Heart left ventricle (tissue), 13 donors: Measurements from ENCODE around the gene ZNF76.

ENCODE experiments used
- CTCF ChIP-seq, 12 donors: fragments of 200-600 bp; sonication (generic) in 4 of 12; IDR thresholded peaks; one replicate each; pipeline versions ENCODE4 v1.5.0 to v1.8.0; 2018 to 2022; ENCODE audit warnings: antibody characterized with exemption in 12 of 12, mild to moderate bottlenecking in 5 of 12
- POLR2A ChIP-seq, 2 donors: fragments of 450-650 bp; IDR thresholded peaks; one replicate each; pipeline ENCODE4 v1.6.1; 2017; ENCODE audit warnings: antibody characterized with exemption in 2 of 2, mild to moderate bottlenecking in 2 of 2, moderate library complexity in 2 of 2
- donor health status: ischemic (EF 13 %, LVEDD 7.1; RV severe dilation, severe dysfunction).
- donor health status: DM: no; HTN: yes; CAD: no.
- donor health status: DM: no; HTN: no; CAD: no.
- donor health status: ischemic (EF 25% LVEDD 6.9; RV normal size, moderate dysfunction).
- donor health status: ischemic (EF 25% LVEDD 5.7; RV mildly dilated, moderate dysfunction).
- donor health status: ischemic (EF 35%, LVEDD 5.7; RV mildly dilated, moderate dysfunction).
- donor health status: nonischemic (EF 11% LVEDD 7.7; RV severe dilation, severe dysfunction).
- donor health status: DM: yes; HTN: yes; CAD: no.
- donor health status: PGD.
- donor health status: ischemic (EF 29% LVEDD 5.4; RV normal size, mild dysfunction).
- donor health status: nonischemic (EF 23%, LVEDD 6.1; RV moderate dilation, normal function).

GRCh38 chr6:35305117-35305516 is 45.6 kb downstream of the ZNF76 start:
- TF ChIP-seq POLR2A (IDR thresholded peaks at IDR 0.05) (no peak), CTCF (IDR thresholded peaks at IDR 0.05) (no peak)
